ENCODE measurements around the gene ARHGAP26. TPM values are rescaled to one million over a fixed set of nuclear protein-coding genes. Genes with fewer than 3 reads are reported as not detected.

ARHGAP26 gene
- polyA plus RNA-seq, 1 donor (not counting 4 experiments of a cell fraction or from before 2014, with no cell fraction given) = 3.9 TPM

- Histone ChIP-seq H4K20me1 (ENCODE audit: control insufficient read depth, extremely low read depth, insufficient read depth, low read length) (no peaks in the 10 kb centered on the region), H3K79me2 (ENCODE audit: control insufficient read depth, insufficient read depth, low read length) (no peaks in the 10 kb centered on the region), H3K27me3 (ENCODE audit: control insufficient read depth, extremely low read depth, insufficient read depth, low read length) (no peaks in the 10 kb centered on the region), H3K9me1 (ENCODE audit: control insufficient read depth, extremely low read depth, insufficient read depth, low read length) (no peaks in the 10 kb centered on the region), H3K9ac (ENCODE audit: control insufficient read depth, extremely low read depth, insufficient read depth, low read length) (no peak overlapping the region), H3K4me2 (ENCODE audit: control insufficient read depth, extremely low read depth, insufficient read depth, low read depth, low read length) (no peak overlapping the region), H3K27ac (ENCODE audit: control insufficient read depth, insufficient read depth, low read length) (no peak overlapping the region), H3K4me3 (ENCODE audit: control insufficient read depth in 2 of 3, extremely low read depth in 1 of 3, insufficient read depth in 2 of 3, low read depth in 1 of 3, low read length in 3 of 3) (no peak overlapping the region), H3K36me3 (ENCODE audit: control insufficient read depth in 2 of 2, extremely low read depth in 1 of 2, insufficient read depth in 2 of 2, low read length in 2 of 2) (no peaks in the 10 kb centered on the region), H3K9me3 (ENCODE audit: control insufficient read depth, low read depth, low read length) (no peaks in the 10 kb centered on the region), H2AFZ (ENCODE audit: control insufficient read depth, low read length) (no peak overlapping the region), H3K4me1 (ENCODE audit: control insufficient read depth, extremely low read depth, insufficient read depth, low read length) (peaks cover 4% of the 10 kb centered on the region)
- TF ChIP-seq, protein P1, sequence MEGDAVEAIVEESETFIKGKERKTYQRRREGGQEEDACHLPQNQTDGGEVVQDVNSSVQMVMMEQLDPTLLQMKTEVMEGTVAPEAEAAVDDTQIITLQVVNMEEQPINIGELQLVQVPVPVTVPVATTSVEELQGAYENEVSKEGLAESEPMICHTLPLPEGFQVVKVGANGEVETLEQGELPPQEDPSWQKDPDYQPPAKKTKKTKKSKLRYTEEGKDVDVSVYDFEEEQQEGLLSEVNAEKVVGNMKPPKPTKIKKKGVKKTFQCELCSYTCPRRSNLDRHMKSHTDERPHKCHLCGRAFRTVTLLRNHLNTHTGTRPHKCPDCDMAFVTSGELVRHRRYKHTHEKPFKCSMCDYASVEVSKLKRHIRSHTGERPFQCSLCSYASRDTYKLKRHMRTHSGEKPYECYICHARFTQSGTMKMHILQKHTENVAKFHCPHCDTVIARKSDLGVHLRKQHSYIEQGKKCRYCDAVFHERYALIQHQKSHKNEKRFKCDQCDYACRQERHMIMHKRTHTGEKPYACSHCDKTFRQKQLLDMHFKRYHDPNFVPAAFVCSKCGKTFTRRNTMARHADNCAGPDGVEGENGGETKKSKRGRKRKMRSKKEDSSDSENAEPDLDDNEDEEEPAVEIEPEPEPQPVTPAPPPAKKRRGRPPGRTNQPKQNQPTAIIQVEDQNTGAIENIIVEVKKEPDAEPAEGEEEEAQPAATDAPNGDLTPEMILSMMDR (optimal IDR thresholded peaks at IDR 0.05 in 1 of 3, IDR thresholded peaks at IDR 0.05 in 1 of 3, conservative IDR thresholded peaks at IDR 0.05 in 1 of 3; ENCODE audit: extremely low read depth in 1 of 3, insufficient read depth in 2 of 3, low read length in 3 of 3) = no peak
- no peak for TF ChIP-seq EZH2 (IDR thresholded peaks at IDR 0.05; ENCODE audit: low read length)
- FAIRE-seq (no peak), DNase-seq (ENCODE audit: low read depth, low spot score) (no peak)
- dilution Hi-C loops (cut with MboI; ENCODE audit: extremely low pct_ligation_motif_present, low sequenced_read_pairs) = no loop called here
Observed at GRCh38 chr5:142758062-142758795, 11.9 kb upstream of the ARHGAP26 start.

DNA sequence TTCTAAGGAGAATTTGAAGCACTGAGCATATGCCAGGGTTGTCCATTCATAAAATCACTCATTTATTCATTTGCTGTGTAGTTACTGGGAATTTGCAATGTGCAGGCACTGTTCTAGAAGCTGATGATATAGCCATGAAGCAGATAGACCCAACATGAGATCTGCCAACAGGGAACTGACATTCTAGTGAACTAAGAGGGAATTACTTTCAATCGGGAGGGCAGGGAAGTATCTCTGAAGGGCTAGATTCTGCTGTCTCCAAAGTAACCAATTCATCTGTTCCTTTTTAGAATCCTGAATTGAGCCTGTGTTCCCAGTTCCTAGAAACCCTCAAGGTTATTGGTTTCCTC lies 11.4 kb upstream of the ARHGAP26 start:
- dilution Hi-C loops (cut with MboI; ENCODE audit: extremely low pct_ligation_motif_present, low sequenced_read_pairs) = no loop called here
- no peaks in the 10 kb centered on the region for H3K4me1 ChIP-seq (ENCODE audit: control insufficient read depth, extremely low read depth, insufficient read depth, low read length)
- FAIRE-seq = no peak
- H3K27me3 ChIP-seq (ENCODE audit: control insufficient read depth, extremely low read depth, insufficient read depth, low read length) = no peaks in the 10 kb centered on the region
- no peaks in the 10 kb centered on the region for H4K20me1 ChIP-seq (ENCODE audit: control insufficient read depth, extremely low read depth, insufficient read depth, low read length)
- DNase-seq (ENCODE audit: low read depth, low spot score) = no peak
- no peak for TF ChIP-seq EZH2 (IDR thresholded peaks at IDR 0.05; ENCODE audit: low read length)
- TF ChIP-seq, protein P1 (optimal IDR thresholded peaks at IDR 0.05 in 1 of 3, IDR thresholded peaks at IDR 0.05 in 1 of 3, conservative IDR thresholded peaks at IDR 0.05 in 1 of 3; ENCODE audit: extremely low read depth in 1 of 3, insufficient read depth in 2 of 3, low read length in 3 of 3) = no peak
- H3K9me3 ChIP-seq (ENCODE audit: control insufficient read depth, low read depth, low read length) = peaks cover 2% of the 10 kb centered on the region
- H3K27ac ChIP-seq (ENCODE audit: control insufficient read depth, insufficient read depth, low read length) = no peak overlapping the region
- H3K36me3 ChIP-seq (ENCODE audit: control insufficient read depth in 2 of 2, extremely low read depth in 1 of 2, insufficient read depth in 2 of 2, low read length in 2 of 2) = no peaks in the 10 kb centered on the region
- H3K9ac ChIP-seq (ENCODE audit: control insufficient read depth, extremely low read depth, insufficient read depth, low read length) = no peak overlapping the region
- H3K9me1 ChIP-seq (ENCODE audit: control insufficient read depth, extremely low read depth, insufficient read depth, low read length) = no peaks in the 10 kb centered on the region
- H2AFZ ChIP-seq (ENCODE audit: control insufficient read depth, low read length) = no peak overlapping the region
- no peaks in the 10 kb centered on the region for H3K79me2 ChIP-seq (ENCODE audit: control insufficient read depth, insufficient read depth, low read length)
- H3K4me2 ChIP-seq (ENCODE audit: control insufficient read depth, extremely low read depth, insufficient read depth, low read depth, low read length) = no peak overlapping the region
- no peak overlapping the region for H3K4me3 ChIP-seq (ENCODE audit: control insufficient read depth in 2 of 3, extremely low read depth in 1 of 3, insufficient read depth in 2 of 3, low read depth in 1 of 3, low read length in 3 of 3)

Measured in keratinocyte (primary cell).